HG03354 (cell line): Measurements from ENCODE around the gene PYGB.
A peak's percentile ranks its signal among the peaks of the same experiment; 100 is the strongest.
"Not testable (repeated sequence)": the region's sequence is repeated elsewhere in the genome, so short reads cannot be mapped to it uniquely, and the experiment has no call there.

Source experiments
- ATAC-seq: cut with Tn5 transposase; IDR thresholded peaks from one replicate; pipeline ENCODE4 v1.9.1; 2021; ENCODE audit warnings: mild to moderate bottlenecking; ENCODE audit not compliant: unreplicated experiment, poor library complexity, severe bottlenecking

Gene PYGB

GRCh38 chr20:25226433-25227316 lies 21.2 kb upstream of the PYGB start:
- no peak for ATAC-seq

- ATAC-seq = no peak
Measured at GRCh38 chr20:25227317-25227831, 20.5 kb upstream of the PYGB start.

- ATAC-seq = no peak
Measured at GRCh38 chr20:25229486-25230165, 18.3 kb upstream of the PYGB start.

DNA sequence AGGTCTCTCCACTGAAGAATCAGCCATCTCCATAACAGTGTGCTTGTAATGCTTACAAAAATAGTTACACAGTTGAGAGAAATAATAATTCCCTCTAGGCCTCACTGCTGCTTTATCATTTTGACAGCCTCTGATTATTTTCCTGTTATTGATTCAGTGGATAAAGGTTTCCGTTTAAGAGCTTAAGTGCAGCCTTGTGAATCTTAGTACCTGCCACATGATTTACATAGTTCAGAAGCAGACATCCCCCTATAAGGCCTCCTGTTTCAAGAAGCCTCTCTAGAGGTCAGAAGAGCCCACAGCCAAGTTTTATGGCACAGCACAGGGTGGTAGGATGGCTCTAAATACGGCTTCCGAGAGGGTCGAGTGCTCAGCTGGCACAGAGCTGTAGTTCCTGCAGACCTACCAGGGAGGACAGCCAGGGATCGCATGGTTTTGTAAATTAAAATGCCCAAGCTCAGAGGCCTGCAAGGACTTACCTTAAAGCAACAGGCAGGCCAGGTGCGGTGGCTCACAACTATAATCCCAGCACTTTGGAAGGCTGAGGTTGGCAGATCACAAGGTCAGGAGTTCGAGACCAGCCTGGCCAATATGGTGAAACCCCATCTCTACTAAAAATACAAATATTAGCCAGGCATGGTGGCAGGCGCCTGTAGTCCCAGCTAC lies 17.6 kb upstream of the PYGB start:
- peak; percentile 97 for ATAC-seq

GRCh38 chr20:25233016-25233772 lies 14.7 kb upstream of the PYGB start:
- ATAC-seq = no peak

DNA sequence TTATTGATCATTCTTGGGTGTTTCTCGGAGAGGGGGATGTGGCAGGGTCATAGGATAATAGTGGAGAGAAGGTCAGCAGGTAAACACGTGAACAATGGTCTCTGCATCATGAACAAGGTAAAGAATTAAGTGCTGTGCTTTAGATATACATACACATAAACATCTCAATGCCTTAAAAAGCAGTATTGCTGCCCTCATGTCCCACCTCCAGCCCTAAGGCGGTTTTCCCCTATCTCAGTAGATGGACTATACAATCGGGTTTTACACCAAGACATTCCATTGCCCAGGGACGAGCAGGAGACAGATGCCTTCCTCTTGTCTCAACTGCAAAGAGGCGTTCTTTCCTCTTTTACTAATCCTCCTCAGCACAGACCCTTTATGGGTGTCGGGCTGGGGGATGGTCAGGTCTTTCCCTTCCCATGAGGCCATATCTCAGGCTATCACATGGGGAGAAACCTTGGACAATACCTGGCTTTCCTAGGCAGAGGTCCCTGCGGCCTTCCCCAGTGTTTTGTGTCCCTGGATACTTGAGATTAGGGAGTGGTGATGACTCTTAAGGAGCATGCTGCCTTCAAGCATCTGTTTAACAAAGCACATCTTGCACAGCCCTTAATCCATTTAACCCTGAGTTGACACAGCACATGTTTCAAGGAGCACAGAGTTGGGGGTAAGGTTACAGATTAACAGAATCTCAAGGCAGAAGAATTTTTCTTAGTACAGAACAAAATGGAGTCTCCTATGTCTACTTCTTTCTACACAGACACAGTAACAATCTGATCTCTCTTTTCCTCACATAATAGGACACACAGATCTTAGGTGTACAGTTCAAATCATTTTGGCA lies 13.7 kb upstream of the PYGB start:
- not testable (repeated sequence) for ATAC-seq

GRCh38 chr20:25236450-25237304 lies 11.2 kb upstream of the PYGB start:
- ATAC-seq = no peak

DNA sequence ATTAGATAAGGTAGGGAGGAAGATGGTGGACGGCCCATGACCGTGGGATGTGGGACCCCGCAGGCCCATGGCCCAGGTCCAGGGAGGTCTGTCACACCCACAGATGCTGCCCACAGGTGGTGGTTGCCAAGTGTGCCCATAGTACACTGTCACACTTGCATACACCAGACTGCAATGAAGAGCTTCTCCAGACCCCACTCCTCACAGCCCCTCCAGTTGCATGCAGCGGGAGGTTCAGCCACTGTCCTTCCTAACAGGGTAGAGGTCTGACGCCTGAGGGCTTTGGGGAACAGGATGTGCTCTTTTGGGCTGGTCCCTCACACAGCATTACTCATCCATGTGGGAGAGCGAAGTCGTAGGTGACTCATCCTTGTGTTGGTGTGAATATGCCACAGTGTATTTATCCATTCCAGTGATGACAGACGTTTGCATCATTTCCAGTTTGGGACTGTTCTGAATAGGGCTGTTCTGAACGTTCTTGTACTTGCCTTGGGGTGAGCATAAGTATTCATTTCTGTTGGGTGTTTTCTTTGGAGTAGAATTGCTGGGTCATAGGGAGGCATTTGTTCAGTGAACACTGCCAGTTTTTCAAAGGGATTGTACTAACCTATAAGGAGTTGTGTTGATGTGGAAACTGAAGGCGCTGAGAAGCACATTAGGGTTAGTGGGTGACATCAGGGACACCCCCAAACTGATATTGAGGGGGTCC lies 10.1 kb upstream of the PYGB start:
- ATAC-seq = no peak

GRCh38 chr20:25238319-25239037 lies 9.4 kb upstream of the PYGB start:
- no peak for ATAC-seq

DNA sequence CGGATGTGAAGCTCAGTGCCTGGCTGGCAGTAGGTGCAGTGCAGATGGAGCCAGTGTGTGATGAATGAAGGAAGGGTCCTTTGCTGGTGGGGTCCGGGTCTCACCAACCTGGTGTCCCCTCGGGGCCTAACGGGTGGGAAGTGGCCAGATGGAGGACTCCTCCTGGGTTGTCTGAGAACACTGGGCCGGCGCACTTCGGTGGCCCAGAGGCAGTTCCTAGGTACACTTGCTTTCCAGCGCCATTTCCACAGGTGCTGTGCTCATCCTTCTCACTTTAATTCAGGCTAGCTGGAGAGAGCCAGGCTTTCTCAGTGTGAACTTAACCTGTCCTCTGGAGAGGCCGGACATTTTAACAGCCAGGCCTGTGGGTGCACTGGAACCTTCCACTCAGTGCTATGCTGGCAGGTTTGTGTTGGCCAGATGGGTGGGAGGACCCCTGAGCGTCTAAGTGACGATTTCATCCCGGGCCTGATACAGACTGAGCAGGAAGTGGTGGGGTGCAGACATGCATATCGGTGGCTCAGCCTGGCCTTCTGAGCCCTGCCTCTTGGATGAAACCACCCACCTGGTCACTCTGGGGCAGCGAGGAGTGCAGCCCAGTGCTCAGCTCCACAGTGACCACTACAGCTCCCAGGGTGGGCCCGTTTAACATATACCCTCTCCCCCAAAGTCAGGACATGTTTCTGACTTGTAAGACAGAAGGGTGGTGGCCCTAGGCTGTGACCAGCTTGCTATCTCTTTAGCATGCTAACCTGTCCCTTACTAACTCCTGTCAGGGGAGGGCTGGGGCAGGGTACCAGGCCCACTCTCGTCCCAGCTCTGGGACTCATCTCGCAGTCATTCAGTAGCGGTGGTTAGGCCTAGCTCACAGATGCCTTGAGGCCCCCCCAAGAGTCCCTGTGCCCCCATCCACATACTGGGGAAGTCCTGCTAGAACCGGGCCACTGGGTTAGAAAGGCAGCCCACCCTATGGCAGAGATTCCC lies 8.2 kb upstream of the PYGB start:
- no peak for ATAC-seq

- not testable (repeated sequence) for ATAC-seq
Measured at GRCh38 chr20:25240851-25241658, 6.8 kb upstream of the PYGB start.

DNA sequence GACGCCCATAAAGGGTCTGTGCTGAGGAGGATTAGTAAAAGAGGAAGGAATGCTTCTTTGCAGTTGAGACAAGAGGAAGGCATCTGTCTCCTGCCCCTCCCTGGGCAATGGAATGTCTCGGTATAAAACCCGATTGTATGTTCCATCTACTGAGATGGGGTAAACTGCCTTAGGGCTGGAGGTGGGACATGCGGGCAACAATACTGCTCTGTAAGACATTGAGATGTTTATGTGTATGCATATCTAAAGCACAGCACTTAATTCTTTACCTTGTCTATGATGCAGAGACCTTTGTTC lies 6.3 kb upstream of the PYGB start:
- not testable (repeated sequence) for ATAC-seq

GRCh38 chr20:25242231-25242630 lies 5.7 kb upstream of the PYGB start:
- ATAC-seq = no peak

- no peak for ATAC-seq
Measured at GRCh38 chr20:25243416-25243979, 4.4 kb upstream of the PYGB start.

DNA sequence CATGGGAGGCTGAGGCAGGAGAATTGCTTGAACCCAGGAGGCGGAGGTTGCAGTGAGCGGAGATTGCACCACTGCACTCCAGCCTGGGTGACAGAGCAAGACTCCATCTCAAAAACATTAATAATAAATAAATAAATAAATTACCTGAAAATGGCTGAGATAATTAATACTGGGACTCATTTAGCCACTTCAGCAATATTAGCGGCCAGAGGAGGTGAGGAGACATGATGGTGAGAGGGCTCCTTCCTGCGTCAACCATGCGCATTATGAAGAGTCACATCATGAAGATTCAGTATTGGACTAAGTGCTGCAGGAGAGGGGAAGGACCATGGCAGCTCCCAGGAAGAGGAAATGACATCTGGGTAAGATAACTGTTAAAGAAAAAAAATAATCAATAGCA lies 2.9 kb upstream of the PYGB start:
- no peak for ATAC-seq
